Right lobe of liver (tissue), 4 donors: ENCODE results near the gene GID8.

ENCODE experiments used
- CTCF ChIP-seq, 4 donors: fragments of 200-600 bp in 3 of 4; fragments of 450-650 bp in 1 of 4; IDR thresholded peaks; one replicate each; pipeline versions ENCODE4 v1.5.1 to v1.8.0; 2016 to 2022; ENCODE audit warnings: antibody characterized with exemption in 4 of 4, mild to moderate bottlenecking in 2 of 4
- POLR2A ChIP-seq: fragments of 450-650 bp; IDR thresholded peaks from one replicate; pipeline ENCODE4 v1.6.1; 2017; ENCODE audit warnings: antibody characterized with exemption, mild to moderate bottlenecking
- donor health status: DM: no; HTN: no; CAD: no.
- donor health status: DM: no; HTN: no; CAD: no.
- donor health status: DM: no; HTN: yes; CAD: no.

- TF ChIP-seq CTCF (IDR thresholded peaks at IDR 0.05) (no peak), POLR2A (no peak)
Observed at GRCh38 chr20:62982124-62983075, 44.5 kb downstream of the GID8 start.
